Retinal pigment epithelial cell (primary cell): ENCODE results near the gene POLA1.

Source experiments
- DNase-seq: peaks from one replicate; pipeline ENCODE4 v3.0.0-alpha.2; 2010; ENCODE audit warnings: low read depth
- H3K4me3 ChIP-seq: 2 replicates; pipeline ENCODE4 v1.5.1; 2011; ENCODE audit warnings: mild to moderate bottlenecking, low read length, control low read depth, moderate library complexity
- CTCF ChIP-seq: conservative IDR thresholded peaks from 2 replicates; pipeline ENCODE4 v1.5.1; 2011; ENCODE audit warnings: low read depth, low read length, control low read depth, inconsistent platforms

POLA1 gene

GRCh38 chrX:25004485-25005032, 310.8 kb downstream of the POLA1 start:
- no peak for TF ChIP-seq CTCF
- DNase-seq, result no peak
- no peak overlapping the region for H3K4me3 ChIP-seq

- no peak overlapping the region for H3K4me3 ChIP-seq
- no peak for TF ChIP-seq CTCF
Observed at GRCh38 chrX:25005034-25005381, 311.3 kb downstream of the POLA1 start.

GRCh38 chrX:25005382-25006185, 311.9 kb downstream of the POLA1 start:
- no peak for DNase-seq
- TF ChIP-seq CTCF, result no peak
- no peak overlapping the region for H3K4me3 ChIP-seq

More at GRCh38 chrX:25005034-25005381, 311.3 kb downstream of the POLA1 start:
- DNase-seq, result no peak

- no peak for TF ChIP-seq CTCF
- no peak overlapping the region for H3K4me3 ChIP-seq
- DNase-seq, result no peak
Observed at GRCh38 chrX:25006586-25007058, 312.9 kb downstream of the POLA1 start.

GRCh38 chrX:25007059-25008053, 313.6 kb downstream of the POLA1 start:
- DNase-seq, result no peak
- no peak for TF ChIP-seq CTCF
- no peak overlapping the region for H3K4me3 ChIP-seq

GRCh38 chrX:25009407-25009806, 315.7 kb downstream of the POLA1 start:
- no peak overlapping the region for H3K4me3 ChIP-seq
- TF ChIP-seq CTCF, result no peak
- no peak for DNase-seq
